Measurements from ENCODE around the gene GRAMD1C.

Gene GRAMD1C

GRCh38 chr3:113952921-113953320 lies 114.3 kb downstream of the GRAMD1C start:
- Histone ChIP-seq H3K27ac (no peak overlapping the region), H3K36me3 (no peaks in the 10 kb centered on the region)

GRCh38 chr3:113953677-113954076 lies 115.1 kb downstream of the GRAMD1C start:
- Histone ChIP-seq H3K9me3 (no peaks in the 10 kb centered on the region), H3K27ac (no peak overlapping the region), H3K4me3 (ENCODE audit: low read depth in 1 of 2, low read length in 1 of 2) (no peak overlapping the region), H3K36me3 (no peaks in the 10 kb centered on the region), H3K4me1 (ENCODE audit: control insufficient read depth in 1 of 2, insufficient read depth in 1 of 2, low read depth in 1 of 2, low read length in 1 of 2) (peaks cover 0 to under 1% of the 10 kb centered on the region in 2 experiments), H3K27me3 (peaks cover 8% of the 10 kb centered on the region)
- TF ChIP-seq CTCF (IDR thresholded peaks at IDR 0.05) = no peak

More at GRCh38 chr3:113952921-113953320, 114.3 kb downstream of the GRAMD1C start:
- no peak for TF ChIP-seq CTCF (IDR thresholded peaks at IDR 0.05)
- Histone ChIP-seq H3K4me3 (ENCODE audit: low read depth in 1 of 2, low read length in 1 of 2) (no peak overlapping the region), H3K4me1 (ENCODE audit: control insufficient read depth in 1 of 2, insufficient read depth in 1 of 2, low read depth in 1 of 2, low read length in 1 of 2) (peaks cover 5 to 8% of the 10 kb centered on the region in 2 experiments), H3K9me3 (no peaks in the 10 kb centered on the region), H3K27me3 (peaks cover 16% of the 10 kb centered on the region)

DNA sequence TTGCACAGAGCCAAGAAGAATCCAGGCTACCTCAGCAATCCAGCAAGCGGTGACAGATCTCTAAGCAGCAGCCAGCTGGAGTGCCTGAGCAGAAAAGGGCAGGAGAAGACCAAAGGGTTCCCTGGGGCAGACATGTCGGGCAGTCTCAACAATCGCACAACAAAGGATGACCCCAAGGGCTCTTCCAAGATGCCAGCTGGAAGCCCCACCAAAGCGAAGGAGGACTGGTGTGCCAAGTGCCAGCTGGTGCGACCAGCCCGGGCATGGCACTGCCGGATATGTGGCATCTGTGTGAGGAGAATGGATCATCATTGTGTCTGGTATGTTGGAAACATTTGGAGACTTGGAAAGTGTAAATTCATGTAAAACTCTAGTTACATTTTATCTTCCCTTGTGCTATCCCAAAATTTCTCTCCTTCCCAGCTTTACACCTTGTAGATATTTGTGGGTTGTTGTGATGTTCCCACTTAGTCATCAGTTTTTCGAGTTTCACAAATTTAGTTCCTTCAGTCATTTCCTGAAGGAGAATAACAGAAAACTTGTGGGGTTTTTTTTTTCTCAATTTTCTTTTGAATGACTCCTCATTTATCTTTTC lies 115.6 kb downstream of the GRAMD1C start:
- Histone ChIP-seq H3K36me3 (no peaks in the 10 kb centered on the region), H3K27me3 (peaks cover 4% of the 10 kb centered on the region), H3K4me3 (ENCODE audit: low read depth in 1 of 2, low read length in 1 of 2) (no peak overlapping the region), H3K9me3 (no peaks in the 10 kb centered on the region), H3K27ac (no peak overlapping the region), H3K4me1 (ENCODE audit: control insufficient read depth in 1 of 2, insufficient read depth in 1 of 2, low read depth in 1 of 2, low read length in 1 of 2) (no peaks in the 10 kb centered on the region)
- no peak for TF ChIP-seq CTCF (IDR thresholded peaks at IDR 0.05)

DNA sequence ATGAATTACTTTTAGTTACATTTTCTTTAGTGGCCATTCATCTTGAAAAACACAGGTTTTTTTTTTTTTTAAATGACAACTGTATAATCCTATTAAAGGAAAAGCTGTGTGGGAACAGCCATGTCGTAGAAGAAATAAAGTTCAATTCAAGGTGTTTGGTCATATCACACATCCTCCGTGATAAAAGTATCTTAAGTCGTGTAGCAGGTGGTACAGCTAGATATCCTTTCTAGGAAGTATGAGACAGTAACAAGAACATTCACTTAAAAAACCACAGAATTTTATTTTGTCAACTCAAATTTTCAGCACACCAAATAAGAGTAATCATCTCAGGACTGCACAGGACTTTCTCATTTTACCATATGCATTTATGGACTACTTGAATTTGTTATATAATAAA lies 125.3 kb downstream of the GRAMD1C start:
- H3K27ac ChIP-seq = no peak overlapping the region
- TF ChIP-seq CTCF (IDR thresholded peaks at IDR 0.05) = no peak
- H3K4me3 ChIP-seq (ENCODE audit: low read depth in 1 of 2, low read length in 1 of 2) = no peak overlapping the region
- H3K27me3 ChIP-seq = no peaks in the 10 kb centered on the region
- no peaks in the 10 kb centered on the region for H3K36me3 ChIP-seq
- no peaks in the 10 kb centered on the region for H3K4me1 ChIP-seq (ENCODE audit: control insufficient read depth in 1 of 2, insufficient read depth in 1 of 2, low read depth in 1 of 2, low read length in 1 of 2)
- no peaks in the 10 kb centered on the region for H3K9me3 ChIP-seq

DNA sequence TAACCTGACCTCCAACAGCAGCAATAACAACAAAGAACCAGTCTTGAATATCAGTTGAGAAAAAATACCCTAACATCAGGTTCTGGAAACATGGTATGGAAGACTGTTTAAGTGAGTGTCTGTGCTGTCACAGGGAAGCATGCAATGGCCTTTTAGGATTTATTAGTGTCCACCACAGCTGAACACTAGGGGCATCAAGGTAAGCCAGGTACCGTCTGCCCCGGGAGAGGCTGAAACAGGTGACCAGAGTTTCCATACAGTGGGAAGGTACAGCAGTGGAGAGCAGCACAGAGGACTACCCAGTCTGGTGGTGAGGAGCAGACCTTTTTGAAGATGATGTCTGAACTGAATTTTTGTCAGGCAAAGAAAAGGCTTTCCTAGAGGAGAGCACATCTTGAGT lies 127.6 kb downstream of the GRAMD1C start:
- Histone ChIP-seq H3K4me1 (ENCODE audit: control insufficient read depth in 1 of 2, insufficient read depth in 1 of 2, low read depth in 1 of 2, low read length in 1 of 2) (no peaks in the 10 kb centered on the region), H3K27ac (no peak overlapping the region), H3K27me3 (no peaks in the 10 kb centered on the region), H3K4me3 (ENCODE audit: low read depth in 1 of 2, low read length in 1 of 2) (no peak overlapping the region), H3K36me3 (no peaks in the 10 kb centered on the region), H3K9me3 (no peaks in the 10 kb centered on the region)
- TF ChIP-seq CTCF (IDR thresholded peaks at IDR 0.05) = no peak

Measured in neutrophil (primary cell).